H9 (cell line): ENCODE results near the gene MEGF8. TPM values are rescaled to one million over a fixed set of nuclear protein-coding genes. Genes with fewer than 3 reads are reported as not detected.
"Not testable (repeated sequence)": the region's sequence is repeated elsewhere in the genome, so short reads cannot be mapped to it uniquely, and the experiment has no call there.

ENCODE experiments used
- DNase-seq: peaks from one replicate; pipeline ENCODE4 v3.0.0-alpha.2; 2017
- H2AFZ ChIP-seq: one replicate; pipeline ENCODE4 v1.6.1; 2013; ENCODE audit warnings: mild to moderate bottlenecking, low read length, control low read depth, moderate library complexity
- H2AK5ac ChIP-seq: 2 replicates; pipeline ENCODE4 v1.6.1; 2013; ENCODE audit warnings: low read length, control low read depth, mixed read lengths; ENCODE audit not compliant: insufficient read length
- H2BK120ac ChIP-seq: one replicate; pipeline ENCODE4 v1.6.1; 2013; ENCODE audit warnings: low read depth, mild to moderate bottlenecking, low read length, control low read depth, inconsistent platforms; ENCODE audit not compliant: poor library complexity, severe bottlenecking
- H2BK12ac ChIP-seq: 2 replicates; pipeline ENCODE4 v1.6.1; 2013; ENCODE audit warnings: low read length, control low read depth, mixed read lengths, low read depth; ENCODE audit not compliant: insufficient read length
- H2BK15ac ChIP-seq: 2 replicates; pipeline ENCODE4 v1.6.1; 2013; ENCODE audit warnings: low read depth, low read length, control low read depth
- H2BK20ac ChIP-seq: one replicate; pipeline ENCODE4 v1.6.1; 2013; ENCODE audit warnings: low read depth, mild to moderate bottlenecking, low read length, control low read depth, inconsistent platforms; ENCODE audit not compliant: poor library complexity, severe bottlenecking
- H2BK5ac ChIP-seq: 2 replicates; pipeline ENCODE4 v1.6.1; 2013; ENCODE audit warnings: low read length, control low read depth, mixed read lengths; ENCODE audit not compliant: insufficient read length
- H3K14ac ChIP-seq: 2 replicates; pipeline ENCODE4 v1.6.1; 2013; ENCODE audit warnings: low read length, control low read depth; ENCODE audit not compliant: insufficient read depth
- H3K18ac ChIP-seq: 2 replicates; pipeline ENCODE4 v1.6.1; 2013; ENCODE audit warnings: low read depth, mild to moderate bottlenecking, mixed read lengths, low read length, control low read depth; ENCODE audit not compliant: insufficient read length
- H3K23ac ChIP-seq: 2 replicates; pipeline ENCODE4 v1.6.1; 2013; ENCODE audit warnings: low read length, control low read depth, mixed read lengths, low read depth; ENCODE audit not compliant: insufficient read length
- H3K23me2 ChIP-seq: 2 replicates; pipeline ENCODE4 v1.6.1; 2013; ENCODE audit warnings: low read depth, mild to moderate bottlenecking, mixed read lengths, low read length, control low read depth; ENCODE audit not compliant: insufficient read length, poor library complexity, severe bottlenecking
- H3K27ac ChIP-seq: 2 replicates; pipeline ENCODE4 v1.5.1; 2013; ENCODE audit warnings: low read length, control low read depth, mixed read lengths, low read depth; ENCODE audit not compliant: insufficient read length
- H3K27me3 ChIP-seq: 2 replicates; pipeline ENCODE4 v1.6.1; 2013; ENCODE audit warnings: low read length, control low read depth, inconsistent platforms; ENCODE audit not compliant: insufficient read depth
- H3K4ac ChIP-seq: 2 replicates; pipeline ENCODE4 v1.6.1; 2013; ENCODE audit warnings: low read depth, mild to moderate bottlenecking, control low read depth, inconsistent platforms, low read length, moderate library complexity
- H3K4me1 ChIP-seq: 2 replicates; pipeline ENCODE4 v1.6.1; 2013; ENCODE audit warnings: low read length, control low read depth, inconsistent platforms; ENCODE audit not compliant: insufficient read depth
- H3K4me2 ChIP-seq: 2 replicates; pipeline ENCODE4 v1.6.1; 2013; ENCODE audit warnings: low read length, control low read depth, mixed read lengths; ENCODE audit not compliant: insufficient read length, insufficient read depth
- H3K56ac ChIP-seq: 2 replicates; pipeline ENCODE4 v1.6.1; 2013; ENCODE audit warnings: low read depth, mild to moderate bottlenecking, mixed read lengths, low read length, control low read depth; ENCODE audit not compliant: insufficient read length
- H3K79me1 ChIP-seq: 2 replicates; pipeline ENCODE4 v1.6.1; 2013; ENCODE audit warnings: low read depth, mild to moderate bottlenecking, moderate library complexity, low read length, control low read depth, inconsistent platforms; ENCODE audit not compliant: insufficient read depth, poor library complexity, severe bottlenecking
- H3K79me2 ChIP-seq: 2 replicates; pipeline ENCODE4 v1.6.1; 2013; ENCODE audit warnings: low read length, control low read depth, inconsistent platforms; ENCODE audit not compliant: insufficient read depth
- H3K9ac ChIP-seq: 2 replicates; pipeline ENCODE4 v1.6.1; 2013; ENCODE audit warnings: low read length, control low read depth, mixed read lengths; ENCODE audit not compliant: insufficient read length; ENCODE audit errors: extremely low read depth
- H3K9me3 ChIP-seq: one replicate; pipeline ENCODE4 v1.6.1; 2013; ENCODE audit warnings: low read depth, low read length, inconsistent platforms; ENCODE audit not compliant: control insufficient read depth
- H3T11ph ChIP-seq: one replicate; pipeline ENCODE4 v1.6.1; 2013; ENCODE audit warnings: mild to moderate bottlenecking, low read length, control low read depth, inconsistent platforms
- H4K20me1 ChIP-seq: one replicate; pipeline ENCODE4 v1.6.1; 2013; ENCODE audit not compliant: control insufficient read depth, insufficient read length, insufficient read depth
- H4K5ac ChIP-seq: 2 replicates; pipeline ENCODE4 v1.6.1; 2013; ENCODE audit warnings: low read depth, mild to moderate bottlenecking, mixed read lengths, low read length, control low read depth; ENCODE audit not compliant: insufficient read length
- H4K8ac ChIP-seq: replicated peaks from 2 replicates; pipeline ENCODE4 v1.6.1; 2013; ENCODE audit warnings: low read length, control low read depth, mixed read lengths, low read depth; ENCODE audit not compliant: insufficient read length
- H4K91ac ChIP-seq: 2 replicates; pipeline ENCODE4 v1.6.1; 2013; ENCODE audit warnings: low read depth, mild to moderate bottlenecking, moderate library complexity, mixed read lengths, low read length, control low read depth; ENCODE audit not compliant: insufficient read length
- H3K27ac Mint-ChIP-seq, 3 experiments: 2 replicates in 2 of 3; 3 replicates in 1 of 3; pipeline ENCODE4 v1.8.0; 2020 to 2021; ENCODE audit warnings: mixed read lengths in 3 of 3, mild to moderate bottlenecking in 1 of 3, moderate library complexity in 1 of 3
- H3K27me3 Mint-ChIP-seq: 2 replicates; pipeline ENCODE4 v1.8.0; 2021; ENCODE audit warnings: low read depth, mild to moderate bottlenecking, moderate library complexity, mixed read lengths
- H3K36me3 Mint-ChIP-seq, 3 experiments: 2 replicates in 2 of 3; 3 replicates in 1 of 3; pipeline ENCODE4 v1.8.0; 2020 to 2021; ENCODE audit warnings: low read depth in 3 of 3, mixed read lengths in 3 of 3; ENCODE audit not compliant: insufficient read depth in 1 of 3
- H3K4me1 Mint-ChIP-seq, 2 experiments: 2 replicates each; pipeline ENCODE4 v1.8.0; 2020; ENCODE audit warnings: mixed read lengths in 2 of 2
- H3K4me3 Mint-ChIP-seq, 2 experiments: 2 replicates in 1 of 2; 3 replicates in 1 of 2; pipeline ENCODE4 v1.8.0; 2020 to 2021; ENCODE audit warnings: mild to moderate bottlenecking in 2 of 2, mixed read lengths in 2 of 2, moderate library complexity in 1 of 2
- H3K9me3 Mint-ChIP-seq, 2 experiments: 2 replicates in 1 of 2; 3 replicates in 1 of 2; pipeline ENCODE4 v1.8.0; 2020; ENCODE audit warnings: mild to moderate bottlenecking in 2 of 2, mixed read lengths in 2 of 2, moderate library complexity in 1 of 2
- WGBS: extraction: QIAGEN DNeasy Blood & Tissue Kit; methylation state at CpG from one replicate; pipeline ENCODE4 v1.1.7; 2013; ENCODE audit warnings: missing lambda C conversion rate, low lambda C conversion rate, mixed read lengths; ENCODE audit not compliant: insufficient read length; ENCODE audit errors: extremely low coverage; 5-methylcytosine and 5-hydroxymethylcytosine counted together
- total RNA-seq: library from RNA; stranded (reverse); gene quantifications from 2 replicates; pipeline ENCODE4 v1.2.1, GENCODE V29; 2021
- TF ChIP-seq, protein P1 (sequence below): fragments of 200-600 bp; sonication (generic); conservative IDR thresholded peaks from 3 replicates; pipeline ENCODE4 v1.8.0; 2021; ENCODE audit warnings: antibody characterized with exemption, mild to moderate bottlenecking

Gene MEGF8
- total RNA-seq, 1 experiment from 2014 or later, result 28.4 TPM

DNA sequence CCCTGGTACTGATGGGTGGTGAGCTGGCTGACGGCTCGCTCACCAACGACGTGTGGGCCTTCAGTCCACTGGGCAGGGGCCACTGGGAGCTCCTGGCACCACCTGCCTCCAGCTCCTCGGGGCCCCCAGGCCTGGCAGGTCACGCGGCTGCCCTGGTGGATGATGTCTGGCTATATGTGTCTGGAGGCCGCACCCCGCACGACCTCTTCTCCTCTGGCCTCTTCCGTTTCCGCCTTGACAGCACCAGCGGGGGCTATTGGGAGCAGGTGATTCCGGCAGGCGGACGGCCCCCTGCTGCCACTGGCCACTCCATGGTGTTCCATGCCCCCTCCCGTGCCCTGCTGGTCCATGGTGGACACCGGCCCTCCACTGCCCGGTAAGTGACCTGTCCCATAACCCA is 10.5 kb downstream of the MEGF8 start:
- no peaks in the 10 kb centered on the region for H3K27me3 ChIP-seq
- no peaks in the 10 kb centered on the region for H3K79me1 ChIP-seq
- no peak overlapping the region for H3T11ph ChIP-seq
- no peak overlapping the region for H2AK5ac ChIP-seq
- no peak overlapping the region for H4K91ac ChIP-seq
- H3K9ac ChIP-seq, result no peak overlapping the region
- Mint-ChIP-seq H3K27ac (no peak overlapping the region), H3K4me3 (no peak overlapping the region), H3K4me1 (no peaks in the 10 kb centered on the region), H3K36me3 (peaks cover 1 to 12% (median 3%) of the 10 kb centered on the region in 3 experiments; a peak in 4 of 7 replicates), H3K27me3 (no peaks in the 10 kb centered on the region), H3K9me3 (no peaks in the 10 kb centered on the region)
- H3K23ac ChIP-seq, result no peak overlapping the region
- H3K27ac ChIP-seq, result no peak overlapping the region
- H3K18ac ChIP-seq, result no peak overlapping the region
- H3K4me2 ChIP-seq, result no peak overlapping the region
- no CpG with 5 or more reads among the region's 19 CpGs for WGBS
- H3K9me3 ChIP-seq, result no peaks in the 10 kb centered on the region
- TF ChIP-seq, protein P1, sequence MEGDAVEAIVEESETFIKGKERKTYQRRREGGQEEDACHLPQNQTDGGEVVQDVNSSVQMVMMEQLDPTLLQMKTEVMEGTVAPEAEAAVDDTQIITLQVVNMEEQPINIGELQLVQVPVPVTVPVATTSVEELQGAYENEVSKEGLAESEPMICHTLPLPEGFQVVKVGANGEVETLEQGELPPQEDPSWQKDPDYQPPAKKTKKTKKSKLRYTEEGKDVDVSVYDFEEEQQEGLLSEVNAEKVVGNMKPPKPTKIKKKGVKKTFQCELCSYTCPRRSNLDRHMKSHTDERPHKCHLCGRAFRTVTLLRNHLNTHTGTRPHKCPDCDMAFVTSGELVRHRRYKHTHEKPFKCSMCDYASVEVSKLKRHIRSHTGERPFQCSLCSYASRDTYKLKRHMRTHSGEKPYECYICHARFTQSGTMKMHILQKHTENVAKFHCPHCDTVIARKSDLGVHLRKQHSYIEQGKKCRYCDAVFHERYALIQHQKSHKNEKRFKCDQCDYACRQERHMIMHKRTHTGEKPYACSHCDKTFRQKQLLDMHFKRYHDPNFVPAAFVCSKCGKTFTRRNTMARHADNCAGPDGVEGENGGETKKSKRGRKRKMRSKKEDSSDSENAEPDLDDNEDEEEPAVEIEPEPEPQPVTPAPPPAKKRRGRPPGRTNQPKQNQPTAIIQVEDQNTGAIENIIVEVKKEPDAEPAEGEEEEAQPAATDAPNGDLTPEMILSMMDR, result no peak
- no peaks in the 10 kb centered on the region for H3K23me2 ChIP-seq
- H2BK120ac ChIP-seq, result no peak overlapping the region
- H4K20me1 ChIP-seq, result no peaks in the 10 kb centered on the region
- H4K8ac ChIP-seq, result no peak overlapping the region
- H2AFZ ChIP-seq, result no peak overlapping the region
- H2BK20ac ChIP-seq, result no peak overlapping the region
- DNase-seq, result no peak
- no peaks in the 10 kb centered on the region for H3K79me2 ChIP-seq
- H3K4ac ChIP-seq, result no peak overlapping the region
- no peaks in the 10 kb centered on the region for H3K4me1 ChIP-seq
- H3K14ac ChIP-seq, result no peak overlapping the region
- no peak overlapping the region for H2BK12ac ChIP-seq
- H4K5ac ChIP-seq, result no peak overlapping the region
- H2BK5ac ChIP-seq, result no peak overlapping the region
- H2BK15ac ChIP-seq, result no peak overlapping the region
- H3K56ac ChIP-seq, result no peak overlapping the region

DNA sequence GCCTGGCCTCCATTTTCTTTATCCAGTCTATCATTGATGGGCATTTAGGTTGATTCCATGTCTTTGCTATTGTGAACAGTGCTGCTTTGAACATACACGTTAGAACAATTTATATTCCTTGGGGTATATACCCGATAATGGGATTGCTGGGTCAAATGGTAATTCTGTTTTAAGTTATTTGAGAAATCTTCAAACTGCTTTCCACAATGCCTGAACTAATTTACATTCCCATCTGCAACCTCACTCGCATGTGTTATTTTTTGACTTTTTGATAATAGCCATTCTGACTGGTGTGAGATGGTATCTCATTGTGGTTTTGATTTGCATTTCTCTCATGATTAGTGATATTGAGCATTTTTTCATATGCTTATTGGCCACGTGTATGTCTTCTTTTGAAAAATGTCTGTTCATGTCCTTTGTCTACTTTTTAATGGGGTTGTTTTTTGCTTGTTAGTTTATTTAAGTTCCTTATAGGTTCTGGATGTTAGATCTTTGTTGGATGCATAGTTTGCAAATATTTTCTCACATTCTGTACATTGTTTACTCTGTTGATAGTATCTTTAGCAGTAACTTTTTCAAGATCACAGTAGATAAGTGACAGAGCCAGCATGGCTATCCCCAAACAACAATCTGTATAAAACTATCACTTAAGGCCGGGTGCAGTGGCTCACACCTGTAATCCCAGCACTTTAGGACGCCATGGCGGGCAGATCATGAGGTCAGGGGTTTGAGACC is 13.9 kb downstream of the MEGF8 start:
- H3K4me1 Mint-ChIP-seq, H3K27ac ChIP-seq, H3K4me3 Mint-ChIP-seq, H2AFZ ChIP-seq, H2BK120ac ChIP-seq, H3K9ac ChIP-seq, H2BK20ac ChIP-seq, H3T11ph ChIP-seq, H4K91ac ChIP-seq, H3K18ac ChIP-seq, H3K23ac ChIP-seq, H3K79me2 ChIP-seq, H3K23me2 ChIP-seq, H3K9me3 ChIP-seq, H3K79me1 ChIP-seq, H4K5ac ChIP-seq, H3K9me3 Mint-ChIP-seq, H2BK15ac ChIP-seq, H4K20me1 ChIP-seq, H3K14ac ChIP-seq, H3K4me2 ChIP-seq, H3K4me1 ChIP-seq, H3K27me3 Mint-ChIP-seq, DNase-seq, H2BK5ac ChIP-seq, H3K27ac Mint-ChIP-seq, H2AK5ac ChIP-seq, H3K4ac ChIP-seq, H4K8ac ChIP-seq, H3K27me3 ChIP-seq, H3K56ac ChIP-seq, H2BK12ac ChIP-seq: not testable (repeated sequence)
- peaks cover 4 to 22% (median 8%) of the 10 kb centered on the region in 3 experiments; a peak in 5 of 7 replicates for H3K36me3 Mint-ChIP-seq
- WGBS, result no CpG with 5 or more reads among the region's 7 CpGs
